Stromal cell of bone marrow (primary cell): Measurements from ENCODE around the gene KAZALD1.
A peak's percentile ranks its signal among the peaks of the same experiment; 100 is the strongest.

Experiments
- DNase-seq: peaks from one replicate; pipeline ENCODE4 v3.0.0-alpha.2; 2012; ENCODE audit warnings: low read depth

KAZALD1 gene

GRCh38 chr10:101066896-101067355, 5.1 kb downstream of the KAZALD1 start:
- no peak for DNase-seq

GRCh38 chr10:101067356-101068083, 5.7 kb downstream of the KAZALD1 start:
- peak; percentile 61 for DNase-seq

DNA sequence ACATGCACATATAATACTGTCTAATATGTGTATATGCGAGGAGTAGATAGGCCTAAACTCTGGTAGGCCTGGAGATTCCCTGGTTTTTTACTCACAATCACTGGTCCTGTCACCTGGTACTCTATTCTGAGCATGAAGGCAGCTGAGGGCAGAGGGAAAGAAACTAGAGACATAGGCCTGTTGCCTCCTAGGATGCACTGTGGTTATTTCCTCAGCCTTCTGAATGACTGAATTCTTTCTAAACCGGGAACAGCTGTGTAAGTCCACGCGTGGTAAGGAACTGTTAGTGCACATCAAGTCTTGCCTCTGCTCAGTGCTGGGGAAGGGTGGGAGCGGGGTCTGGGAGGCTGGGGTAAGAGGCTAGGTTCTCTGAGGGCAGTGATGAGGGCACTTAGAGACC, 7.7 kb downstream of the KAZALD1 start:
- DNase-seq, result no peak

DNA sequence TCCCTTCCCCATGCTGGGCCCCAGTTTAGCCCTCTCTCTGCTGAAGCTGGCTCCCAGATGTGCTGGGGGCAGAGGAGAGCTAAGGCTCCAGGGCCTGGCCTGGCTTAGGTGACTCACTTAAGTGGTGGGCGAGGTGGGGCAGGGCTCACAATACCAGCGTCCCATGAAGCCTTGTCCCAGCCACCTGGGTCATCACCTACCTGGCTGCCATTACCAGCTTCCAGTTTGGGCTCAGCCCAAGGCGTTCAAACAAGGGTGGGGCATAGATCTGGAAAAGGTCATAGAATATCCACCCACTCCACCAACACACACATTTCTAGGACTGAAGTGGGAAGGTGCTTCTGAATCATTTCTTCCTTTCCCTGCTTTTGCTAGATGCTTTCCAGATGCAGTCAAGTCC, 8.3 kb downstream of the KAZALD1 start:
- DNase-seq, result no peak

- DNase-seq, result no peak
Measured at GRCh38 chr10:101071267-101071884, 9.6 kb downstream of the KAZALD1 start.

DNA sequence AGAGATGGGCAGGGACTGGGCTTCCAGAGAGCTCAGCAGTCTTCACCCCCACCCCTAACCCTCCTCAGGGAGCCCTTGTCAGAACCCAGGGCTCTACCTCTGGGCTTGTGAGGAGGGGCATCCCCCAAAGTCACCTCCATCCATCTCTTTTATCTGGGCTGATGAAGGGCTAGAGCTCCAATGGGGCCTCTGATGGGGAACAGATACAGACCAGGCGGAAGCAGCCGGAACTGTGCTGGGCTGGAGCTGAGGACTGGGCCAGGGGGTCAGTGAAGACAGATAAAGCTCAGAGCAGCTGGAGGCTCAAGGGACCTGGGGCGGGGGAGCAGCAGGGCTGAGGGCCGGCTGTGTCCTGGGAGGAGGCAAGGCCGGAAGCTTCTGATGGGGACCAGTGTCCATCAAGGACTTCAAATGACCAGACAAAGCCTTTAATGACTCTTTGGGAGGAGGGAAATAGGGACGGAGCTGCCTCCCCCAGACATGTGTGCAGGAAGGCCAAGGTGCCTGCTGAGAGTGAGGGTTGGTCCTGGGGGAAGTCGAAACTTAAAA, 10.2 kb downstream of the KAZALD1 start:
- DNase-seq, result no peak

DNA sequence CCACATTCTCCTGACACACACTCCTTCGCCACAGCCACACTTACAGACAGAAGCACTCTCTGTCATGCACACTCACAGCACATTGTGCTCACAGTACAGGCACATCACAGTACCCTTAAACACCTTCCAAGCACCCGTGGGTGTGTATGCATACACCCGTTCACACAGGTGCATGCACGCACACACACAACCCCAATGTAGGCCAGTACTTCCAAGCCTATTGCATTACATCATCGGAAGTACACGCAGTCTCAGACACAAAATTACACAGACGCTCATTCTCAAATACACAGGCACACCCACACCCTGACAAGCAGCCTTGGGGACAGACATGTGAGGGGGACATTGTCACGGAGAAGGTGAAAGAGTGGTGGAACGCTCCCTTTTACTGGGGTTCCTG, 11.1 kb downstream of the KAZALD1 start:
- no peak for DNase-seq

DNA sequence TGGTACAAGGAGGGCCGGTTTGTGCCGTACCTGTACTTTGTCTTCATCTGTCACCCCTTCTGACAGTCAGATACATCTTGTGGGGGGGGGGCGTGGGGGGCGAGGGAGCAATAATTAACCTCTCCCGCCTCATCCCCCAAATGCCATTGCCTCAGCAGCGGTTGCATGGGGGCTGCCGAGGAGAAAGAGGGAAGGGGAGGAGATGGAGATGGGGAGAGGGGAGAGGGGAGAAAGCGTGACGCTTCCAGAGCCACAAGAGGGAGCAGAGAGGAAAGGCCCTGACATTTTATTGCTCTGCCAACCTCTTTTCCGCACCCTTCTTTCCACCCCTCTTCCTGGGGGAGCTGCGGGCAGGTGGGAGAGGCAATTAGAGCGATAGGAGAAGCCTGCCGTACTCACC, 11.8 kb downstream of the KAZALD1 start:
- DNase-seq, result no peak

DNA sequence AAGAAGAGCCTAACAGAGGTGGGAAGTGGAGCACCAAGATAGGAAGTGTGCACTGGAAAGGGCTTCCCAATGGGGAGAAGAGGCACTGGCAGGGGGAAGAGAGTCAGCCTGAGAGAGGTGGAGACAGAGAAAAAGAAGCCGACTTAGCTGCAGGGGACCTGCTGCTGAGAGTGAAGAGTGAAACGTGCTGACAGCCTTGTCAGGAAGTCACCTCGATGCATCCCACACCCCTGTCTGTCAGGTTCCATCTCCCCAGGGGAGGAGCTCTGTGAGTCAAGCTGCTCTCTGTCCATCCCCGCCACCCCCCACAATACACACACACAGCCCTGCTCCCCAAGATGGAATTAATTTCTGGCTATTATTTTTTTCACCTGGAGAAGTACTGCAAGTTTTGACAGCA, 14.0 kb downstream of the KAZALD1 start:
- DNase-seq, result no peak

DNA sequence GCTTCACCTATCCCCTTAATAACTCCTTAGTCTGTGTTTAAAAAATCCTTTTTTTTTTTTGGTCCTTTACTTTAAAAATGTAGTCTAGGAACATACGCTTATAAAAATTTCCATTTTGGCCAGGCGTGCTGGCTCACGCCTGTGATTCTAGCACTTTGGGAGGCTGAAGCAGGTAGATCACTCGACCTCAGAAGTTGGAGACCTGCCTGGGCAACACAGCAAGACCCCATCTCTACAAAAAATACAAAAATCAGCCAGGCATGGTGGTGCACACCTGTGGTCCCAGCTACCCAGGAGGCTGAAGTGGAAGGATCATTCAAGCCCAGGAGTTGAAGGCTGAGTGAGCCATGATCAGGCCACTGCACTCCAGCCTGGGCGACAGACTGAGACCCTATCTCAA, 14.8 kb downstream of the KAZALD1 start:
- DNase-seq, result no peak

DNA sequence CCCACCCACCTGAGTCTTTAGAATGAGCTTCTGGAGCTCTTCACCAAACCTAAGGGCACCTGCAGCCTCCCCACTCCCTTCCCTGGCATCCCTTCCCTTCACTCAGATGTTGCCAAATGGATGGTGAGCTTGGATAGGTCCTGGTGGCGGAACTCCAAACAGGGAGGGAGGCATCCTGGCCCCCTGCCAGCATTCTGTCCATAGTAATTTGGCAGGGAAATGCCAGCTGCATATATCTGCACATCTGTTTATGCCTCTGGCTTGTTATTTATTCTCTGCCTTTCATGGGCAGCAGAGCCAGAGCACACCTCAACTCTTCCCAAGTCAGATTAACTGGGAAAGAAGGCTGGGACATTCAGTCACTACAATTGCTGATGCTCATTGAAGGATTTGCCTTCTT, 18.1 kb downstream of the KAZALD1 start:
- no peak for DNase-seq

DNA sequence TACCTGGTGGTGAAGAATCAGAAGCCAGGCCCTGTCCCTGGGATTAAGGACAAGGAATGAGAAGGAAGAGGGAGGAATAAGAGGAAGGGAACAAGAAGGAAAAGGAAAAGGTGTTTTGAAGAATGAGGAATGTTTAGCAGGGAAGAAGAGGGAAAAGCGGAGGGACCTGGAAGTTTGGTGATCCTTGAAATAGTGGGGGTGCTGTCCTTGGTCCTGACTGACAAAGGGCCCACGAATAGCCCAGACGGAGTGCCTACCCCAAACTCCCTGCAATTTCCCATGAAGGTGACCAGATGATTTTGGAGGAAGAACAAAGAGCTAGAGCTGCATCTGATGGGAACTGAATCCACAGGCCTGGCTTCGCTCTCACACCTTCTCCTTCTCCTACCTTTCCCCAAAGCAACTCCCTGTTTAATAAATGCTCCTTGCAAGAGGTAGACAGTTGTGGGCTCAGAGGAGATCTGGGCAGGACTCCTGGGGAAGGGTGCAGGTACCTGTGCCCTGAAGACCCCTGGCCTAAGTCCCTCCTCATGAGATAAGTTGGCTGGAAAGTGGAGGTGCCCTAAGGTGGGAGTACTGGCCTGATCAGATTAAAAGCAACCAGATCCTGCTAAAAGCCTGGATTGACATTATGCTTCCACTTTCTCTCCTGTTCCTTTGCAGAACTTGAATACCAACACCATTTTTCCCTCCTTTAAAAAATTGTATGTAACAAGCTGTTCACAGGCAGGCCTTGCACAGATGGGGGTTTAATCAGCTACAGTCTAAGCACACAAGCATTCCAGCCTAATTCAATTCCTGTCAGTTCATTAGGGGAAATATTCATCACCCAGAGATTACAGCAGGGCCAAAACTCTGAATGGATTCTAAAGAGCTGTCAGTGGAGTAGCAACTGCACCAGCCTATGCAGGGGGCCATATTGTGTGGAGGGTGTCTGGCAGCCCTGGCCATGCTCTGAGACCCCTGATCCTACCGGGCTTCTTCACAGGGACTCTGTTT, 19.4 kb downstream of the KAZALD1 start:
- DNase-seq, result no peak

- DNase-seq, result no peak
Measured at GRCh38 chr10:101085846-101086245, 24.1 kb downstream of the KAZALD1 start.

- DNase-seq, result no peak
Measured at GRCh38 chr10:101087376-101087775, 25.6 kb downstream of the KAZALD1 start.

DNA sequence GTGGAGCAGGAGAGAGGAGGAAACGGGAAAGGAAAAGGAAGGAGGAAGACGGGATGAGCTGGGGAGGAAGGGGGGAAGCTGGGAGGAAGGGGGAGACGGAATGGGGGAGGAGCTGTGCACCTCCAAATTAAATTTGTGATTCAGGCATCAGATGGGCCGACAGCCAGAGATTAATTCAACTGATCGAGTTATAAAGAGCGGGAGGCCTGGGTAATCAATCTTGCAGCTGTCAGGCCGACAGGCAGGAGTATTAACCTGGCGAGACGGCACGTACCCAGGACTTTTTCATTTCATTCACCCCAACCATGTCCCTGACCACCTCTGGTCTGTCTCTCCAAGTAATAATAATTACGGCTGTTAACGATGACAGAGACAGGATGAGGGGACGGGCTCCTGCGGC, 26.2 kb downstream of the KAZALD1 start:
- DNase-seq, result no peak

DNA sequence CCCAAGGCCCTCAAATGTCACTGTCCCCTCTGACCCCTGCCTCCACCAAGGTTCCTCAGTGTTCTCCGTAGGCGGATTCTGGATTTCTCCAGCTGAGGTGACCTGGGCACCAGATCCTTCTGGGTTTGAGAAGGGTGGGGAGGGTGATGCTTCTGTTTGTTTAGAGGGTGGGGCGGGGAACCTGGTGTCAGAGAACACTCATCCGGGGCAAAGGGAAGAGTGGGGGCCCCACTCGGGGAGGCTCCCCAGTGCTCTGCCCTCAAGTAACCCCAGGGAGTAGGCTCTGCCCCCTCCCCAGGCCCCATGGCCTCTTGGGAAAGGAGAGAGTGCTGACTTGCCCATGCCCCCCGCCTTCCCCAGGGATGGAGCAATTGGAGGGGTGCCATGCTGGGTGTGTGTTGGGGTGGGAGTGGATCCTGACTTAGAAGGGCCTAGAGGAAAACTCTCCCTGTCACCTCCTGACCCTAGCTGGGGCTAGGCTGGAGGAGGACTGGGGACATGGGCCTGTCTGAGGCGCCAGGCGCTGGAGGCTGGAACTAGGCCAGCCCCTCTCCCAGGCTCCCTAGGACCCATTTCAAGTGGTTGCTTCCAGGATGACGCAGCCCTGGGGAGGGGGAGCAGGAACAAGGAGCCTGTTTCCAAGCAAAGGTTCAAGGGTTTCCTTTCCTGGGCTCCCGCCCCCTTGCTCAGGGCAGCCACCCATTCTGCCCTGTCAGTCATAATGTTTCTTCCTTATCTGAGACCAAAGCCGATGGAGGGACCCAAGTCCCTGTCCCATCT, 27.9 kb downstream of the KAZALD1 start:
- DNase-seq, result no peak

DNA sequence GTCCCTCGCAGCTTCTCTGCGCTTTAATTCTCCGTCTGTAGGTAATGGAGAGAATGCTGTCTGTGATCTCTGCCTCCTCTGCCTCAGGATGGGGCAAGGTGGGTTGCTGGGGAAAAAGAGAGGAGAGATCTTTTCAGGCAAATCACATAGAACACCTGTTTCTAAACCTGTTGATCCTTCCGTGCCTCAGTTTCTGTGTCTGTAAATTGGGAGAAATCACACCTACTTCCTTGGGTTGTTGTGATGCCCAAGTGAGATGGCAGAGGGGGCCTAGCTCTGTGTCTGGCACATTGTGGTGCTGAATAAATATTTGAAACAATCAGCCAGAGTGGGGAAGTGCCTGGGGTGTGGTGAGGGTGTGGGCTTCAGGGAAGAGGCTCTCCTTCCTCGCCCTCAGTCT, 28.8 kb downstream of the KAZALD1 start:
- DNase-seq, result no peak

GRCh38 chr10:101091546-101092290, 29.9 kb downstream of the KAZALD1 start:
- no peak for DNase-seq

DNA sequence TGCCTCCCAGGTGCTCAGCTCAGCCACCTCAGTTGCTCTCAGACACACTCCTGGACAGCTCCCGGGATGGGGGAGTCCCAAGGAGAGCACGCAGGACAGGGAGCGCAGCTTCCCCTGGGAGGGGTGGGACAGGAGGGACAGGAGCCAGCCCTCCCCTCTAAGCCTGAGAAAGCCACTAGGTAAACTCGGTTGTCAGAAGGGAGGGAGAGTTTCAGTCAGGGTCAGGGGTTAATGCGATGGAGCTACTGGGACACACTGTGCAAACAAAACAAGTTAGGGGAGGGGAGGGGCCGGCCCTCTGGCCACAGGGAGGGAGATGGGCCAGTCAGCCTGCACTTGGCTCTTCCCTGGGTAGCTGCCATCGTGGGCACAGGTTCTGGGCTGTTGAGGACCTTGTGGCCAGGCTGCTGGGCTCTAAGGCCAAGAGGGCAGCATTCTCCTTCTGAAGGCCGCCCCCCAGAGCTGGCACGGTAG, 31.1 kb downstream of the KAZALD1 start:
- DNase-seq, result no peak

DNA sequence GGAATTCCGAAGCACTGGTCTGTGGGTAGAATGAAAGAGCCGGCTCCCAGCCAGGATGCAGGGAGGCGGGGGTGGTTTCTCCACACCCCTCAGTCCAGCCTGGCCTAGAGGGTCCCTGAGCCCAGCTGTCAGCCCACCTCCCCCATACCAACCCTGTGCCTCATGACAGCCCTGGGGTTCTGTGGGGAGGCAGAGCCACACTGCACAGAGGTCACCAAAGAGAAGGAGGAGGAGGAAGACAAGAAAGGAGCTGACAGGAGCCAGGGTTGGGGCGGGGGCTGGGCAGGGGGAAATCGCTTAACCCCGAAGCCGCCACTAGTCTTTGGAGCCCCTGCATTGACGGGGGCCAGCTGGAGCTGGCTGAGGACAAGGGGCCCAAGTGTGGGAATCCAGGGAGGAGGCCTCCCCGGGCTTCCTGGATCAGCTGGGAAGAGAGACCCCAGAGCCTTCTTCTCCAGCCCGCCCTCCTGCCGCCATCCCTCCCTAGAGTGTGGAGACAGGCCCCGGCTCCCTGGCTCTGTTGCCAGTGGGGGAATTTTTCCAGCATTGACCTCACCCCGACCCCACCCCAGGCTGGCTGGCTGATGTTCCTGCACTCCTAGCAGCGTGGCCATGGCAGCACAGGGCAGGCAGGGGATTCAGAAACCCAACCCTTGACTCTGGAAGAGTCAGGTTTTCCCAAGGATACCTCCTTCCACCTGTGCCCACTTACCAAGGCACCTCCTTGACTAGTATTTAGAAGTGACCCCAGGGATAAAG, 32.5 kb downstream of the KAZALD1 start:
- DNase-seq, result no peak
